GM21576 (cell line): Measurements from ENCODE around the gene VWA7.

Source experiments
- ATAC-seq: cut with Tn5 transposase; IDR thresholded peaks from one replicate; pipeline ENCODE4 v1.9.1; 2021; ENCODE audit warnings: mild to moderate bottlenecking, moderate library complexity; ENCODE audit not compliant: unreplicated experiment

Gene VWA7

DNA sequence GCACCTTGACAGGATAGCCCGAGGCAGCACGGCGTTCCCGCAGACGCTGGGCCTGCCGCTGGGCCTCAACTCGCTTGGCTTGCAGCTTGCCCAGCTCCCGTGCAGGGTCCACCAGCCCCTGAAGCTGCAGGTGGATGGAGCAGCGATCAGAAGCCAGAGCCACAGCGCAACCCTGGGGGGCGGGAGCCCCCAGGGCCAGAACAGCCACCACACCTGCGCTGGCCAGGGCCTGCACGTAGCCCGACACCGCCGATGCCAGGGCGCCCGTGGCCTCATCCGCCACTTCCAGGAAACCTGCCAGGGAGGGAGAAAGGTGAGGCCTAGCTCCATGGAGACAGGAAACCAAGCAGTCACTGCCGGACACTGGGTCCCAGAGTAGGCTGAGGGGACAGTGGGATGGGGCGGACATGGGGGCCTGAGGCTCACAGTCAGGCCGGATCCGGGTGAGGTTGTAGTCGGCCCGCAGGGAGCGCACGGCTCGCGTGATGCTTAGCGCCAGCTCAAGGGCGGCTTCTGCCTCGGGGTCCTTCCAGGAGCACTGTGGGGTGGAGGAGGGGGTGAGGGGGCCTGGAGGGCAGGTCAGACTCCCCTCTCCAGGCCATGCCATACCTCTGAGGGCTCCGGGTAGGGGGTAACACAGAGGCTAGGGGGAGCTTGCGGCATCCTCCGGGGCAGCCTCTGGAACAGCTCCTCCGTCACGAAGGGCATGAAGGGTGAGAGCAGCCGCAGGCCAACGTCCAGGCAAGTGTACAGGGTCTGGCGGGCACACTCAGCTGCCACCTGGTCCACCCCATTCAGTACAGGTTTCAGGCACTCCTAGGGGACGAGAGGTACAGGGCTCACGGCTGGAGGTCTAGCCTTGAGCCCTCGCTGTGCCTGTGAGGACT, 2.1 kb upstream of the VWA7 start:
- no peak for ATAC-seq

DNA sequence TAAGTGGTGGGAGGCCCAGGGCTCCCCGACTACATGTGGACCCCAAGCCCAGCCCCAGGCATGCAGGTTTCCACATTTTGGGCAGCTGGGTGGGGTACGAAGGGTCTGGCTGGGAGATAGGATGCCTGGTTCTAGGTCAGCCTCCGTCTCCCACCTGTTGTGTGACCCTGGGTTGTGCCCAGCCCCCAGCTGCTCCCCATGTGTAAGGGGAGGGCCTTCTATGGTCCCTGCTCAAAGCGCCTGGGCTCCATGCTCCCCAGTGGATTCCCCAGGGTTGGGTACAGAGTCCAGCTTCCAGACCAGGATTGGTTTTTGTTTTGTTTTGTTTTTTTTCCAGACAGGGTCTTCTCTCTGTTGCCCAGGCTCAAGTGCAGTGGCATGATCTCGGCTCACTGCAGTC, 1.1 kb upstream of the VWA7 start:
- no peak for ATAC-seq

DNA sequence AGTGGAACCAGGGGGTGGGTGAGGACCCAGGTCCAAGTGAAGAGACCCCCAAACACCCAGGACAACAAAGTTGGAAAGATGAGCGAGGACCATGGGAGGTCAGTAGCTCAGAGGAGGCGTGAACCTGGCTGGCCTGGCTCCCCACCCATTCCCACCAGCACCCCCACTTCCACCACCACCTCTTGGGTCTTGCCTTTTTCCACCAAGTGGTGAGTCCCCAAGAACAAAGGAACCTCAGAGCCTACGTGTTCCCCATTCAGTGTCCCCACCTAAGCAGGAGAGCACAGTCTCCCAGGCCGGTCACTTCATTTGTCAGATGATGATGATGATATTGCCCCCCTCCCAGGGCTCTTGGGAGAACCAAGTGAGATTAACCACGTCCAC, 531 bp upstream of the VWA7 start:
- ATAC-seq = no peak

DNA sequence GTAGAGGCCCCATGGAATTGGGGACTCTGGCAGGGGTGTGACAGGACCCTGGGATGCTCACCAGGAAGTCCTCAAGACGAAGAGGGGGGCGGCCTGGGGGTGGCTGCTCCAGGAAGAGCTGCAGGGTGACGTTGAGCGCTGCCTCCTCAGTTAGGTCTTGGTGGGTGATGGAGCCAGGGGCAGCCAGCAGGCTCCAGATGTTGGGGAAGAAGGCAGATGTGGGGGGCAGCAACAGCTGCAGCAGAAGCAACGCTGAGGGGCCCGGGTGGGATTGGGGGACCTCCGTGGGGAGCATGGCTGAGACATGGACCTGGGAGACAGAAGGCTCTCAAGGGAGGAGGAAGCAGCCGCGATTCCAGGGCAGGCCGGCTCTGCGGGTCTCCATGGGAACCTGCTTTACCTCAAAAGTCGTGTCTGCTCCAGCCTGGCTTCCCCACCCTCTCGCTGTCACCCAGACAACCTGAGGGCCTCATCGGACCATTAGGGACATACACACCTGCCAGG, 591 bp downstream of the VWA7 start:
- no peak for ATAC-seq

DNA sequence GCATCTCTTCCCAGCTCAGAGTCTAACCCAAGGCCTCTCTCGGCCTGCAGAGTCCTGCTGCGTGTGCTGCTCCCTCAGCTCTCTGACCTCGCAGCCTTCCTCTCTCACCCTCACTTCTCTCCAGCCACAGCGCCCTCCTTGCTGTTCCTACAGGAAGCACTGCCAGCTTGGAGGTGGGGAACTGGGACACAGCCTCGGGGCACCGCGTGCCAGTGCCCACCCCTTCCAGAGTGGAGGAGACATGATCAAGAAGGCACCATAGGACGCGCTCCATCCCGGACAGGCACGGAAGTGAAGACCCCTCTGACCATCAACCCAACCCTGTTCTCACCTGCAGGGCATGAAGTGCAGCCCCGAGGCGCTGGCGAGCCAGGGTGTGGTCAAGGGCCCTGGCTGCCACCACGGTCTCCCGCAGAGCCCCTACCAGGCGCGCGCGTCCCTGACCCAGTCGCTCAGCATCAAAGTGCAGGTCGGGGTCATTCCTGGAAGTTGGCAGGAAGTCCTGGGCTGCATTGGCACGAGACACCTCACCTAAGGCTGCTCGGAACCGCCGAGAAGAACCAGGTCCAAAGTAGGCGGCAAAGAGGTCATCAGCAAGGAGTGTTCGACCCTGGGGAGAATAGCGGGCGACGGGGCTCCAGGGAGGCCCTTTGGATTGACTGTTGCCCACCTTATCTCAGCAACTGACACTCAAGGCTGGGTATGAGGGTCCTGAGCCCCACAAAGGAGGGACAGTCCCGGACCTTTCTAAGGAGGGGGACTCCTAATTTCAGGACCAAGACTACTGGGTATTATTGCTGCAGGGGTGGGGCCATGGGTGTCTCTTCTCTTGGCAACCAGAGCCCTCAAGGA, 1.3 kb downstream of the VWA7 start:
- no peak for ATAC-seq

DNA sequence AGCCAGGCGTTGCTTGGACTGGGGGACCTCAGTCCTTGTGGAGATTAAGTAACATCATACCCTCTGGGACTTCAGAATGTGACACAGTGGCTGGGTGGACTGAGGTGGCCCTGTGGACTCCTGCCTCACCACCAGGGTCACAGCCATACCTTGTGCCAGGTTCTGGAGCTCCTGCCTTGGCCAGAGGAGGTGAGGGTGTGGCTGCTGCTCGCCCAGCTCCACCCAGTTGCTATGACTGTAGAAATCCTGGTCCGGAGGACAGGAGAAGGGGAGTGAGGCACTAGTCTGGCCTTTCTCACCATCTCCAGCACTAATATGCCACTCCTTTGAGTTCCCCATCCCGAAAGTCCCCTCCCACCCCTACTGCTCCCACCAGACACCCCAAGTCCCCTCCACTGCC, 1.9 kb downstream of the VWA7 start:
- no peak for ATAC-seq

DNA sequence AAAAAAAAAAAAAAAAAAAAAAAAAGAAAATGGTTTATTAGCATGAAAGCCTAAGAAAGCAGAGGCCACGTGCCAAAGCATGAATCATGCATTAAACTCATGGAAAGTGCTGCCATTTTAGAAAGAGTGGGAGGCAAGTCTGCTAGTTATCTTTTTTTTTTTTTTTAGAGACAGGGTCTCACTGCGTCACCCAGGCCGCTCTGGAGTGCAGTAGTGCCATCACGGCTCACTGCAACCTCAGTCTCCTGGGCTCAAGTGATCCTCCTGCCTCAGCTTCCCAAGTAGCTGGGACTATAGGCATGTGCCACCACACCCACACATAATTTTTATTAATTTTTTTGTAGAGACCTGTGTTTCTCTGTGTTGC, 5.2 kb downstream of the VWA7 start:
- no peak for ATAC-seq

DNA sequence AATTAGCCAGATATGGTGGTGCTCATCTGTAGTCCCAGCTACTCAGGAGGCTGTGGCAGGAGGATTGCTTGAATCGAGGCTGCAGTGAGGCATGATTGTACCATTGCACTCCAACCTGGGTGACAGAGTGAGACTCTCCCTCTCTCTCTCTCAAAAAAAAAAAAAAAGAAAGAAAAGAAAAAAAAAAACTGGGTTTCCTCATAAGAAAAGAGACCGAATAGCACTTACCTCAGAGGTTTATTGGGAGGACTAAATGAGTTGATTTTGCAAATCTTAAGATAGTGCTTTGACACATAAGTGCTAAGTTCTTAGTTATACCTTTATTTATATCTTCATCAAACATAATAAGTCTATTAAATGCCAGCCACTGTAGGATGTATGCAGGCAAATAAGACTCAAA, 6.3 kb downstream of the VWA7 start:
- no peak for ATAC-seq

DNA sequence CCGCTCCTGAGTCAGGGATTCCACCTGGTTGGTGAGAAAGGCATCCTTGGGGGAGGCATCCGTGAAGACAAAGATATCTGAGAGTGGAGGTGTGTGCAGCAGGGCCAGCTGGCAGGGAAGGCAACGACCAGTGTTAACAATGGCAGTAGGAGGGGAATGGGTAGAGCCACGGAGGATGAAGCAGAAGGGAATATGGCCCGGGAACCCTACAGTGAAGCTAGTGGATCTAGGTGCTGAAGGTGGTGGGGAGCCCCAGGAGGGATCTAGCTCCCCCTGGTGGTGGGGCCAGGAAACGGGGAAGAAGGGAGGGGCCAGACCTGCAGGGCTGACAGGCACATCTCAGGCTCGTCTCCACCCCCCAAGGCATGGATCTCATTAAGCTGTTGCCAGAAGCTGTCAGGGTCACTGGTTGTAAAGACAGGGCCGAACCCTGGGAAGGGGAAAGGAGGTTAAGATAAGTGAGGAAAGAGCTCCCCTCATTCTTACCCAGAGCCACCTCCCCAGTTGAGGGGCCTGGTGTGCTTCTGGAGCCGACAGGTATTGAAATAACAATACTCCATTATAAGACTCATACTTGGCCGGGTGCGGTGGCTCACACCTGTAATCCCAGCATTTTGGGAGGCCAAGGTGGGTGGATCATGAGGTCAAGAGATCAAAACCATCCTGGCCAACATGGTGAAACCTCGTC, 7.3 kb downstream of the VWA7 start:
- no peak for ATAC-seq

DNA sequence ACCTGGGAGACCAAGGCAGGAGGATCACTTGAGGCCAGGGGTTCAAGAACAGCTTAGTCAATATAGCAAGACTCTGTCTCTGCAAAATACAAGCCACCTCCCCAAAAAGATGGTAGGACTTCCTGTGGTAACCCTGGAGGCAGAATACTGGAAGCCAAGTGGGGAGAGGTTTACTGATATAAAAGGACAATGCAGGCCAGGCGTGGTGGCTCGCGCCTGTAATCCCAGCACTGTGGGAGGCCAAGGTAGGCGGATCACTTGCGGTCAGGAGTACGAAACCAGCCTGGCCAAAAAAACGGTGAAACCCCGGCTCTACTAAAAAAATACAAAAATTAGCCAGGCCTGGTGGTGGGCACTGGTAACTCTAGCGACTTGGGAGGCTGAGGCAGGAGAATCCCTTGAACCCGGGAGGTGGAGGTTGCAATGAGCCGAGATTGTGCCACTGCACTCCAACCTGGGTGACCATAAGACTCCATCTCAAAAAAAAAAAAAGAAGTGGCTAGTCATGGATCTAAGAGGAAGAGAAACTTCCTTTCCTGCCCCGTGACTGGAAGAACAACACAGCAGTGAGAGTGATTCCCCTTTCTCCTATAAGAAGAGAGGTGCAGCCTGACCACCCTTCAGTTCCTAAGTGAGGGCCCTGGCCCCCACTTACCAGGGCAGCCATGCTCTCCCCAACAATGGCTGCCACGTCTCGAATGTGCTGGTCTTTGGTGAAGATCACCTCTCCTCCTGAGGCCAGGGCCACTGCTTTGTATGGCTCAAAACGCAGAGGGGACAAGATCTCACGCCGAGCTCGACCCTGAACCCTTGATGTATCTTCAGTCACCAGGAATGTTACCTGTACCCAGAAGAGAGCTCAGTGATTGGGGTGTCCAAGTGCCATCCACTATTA, 8.5 kb downstream of the VWA7 start:
- ATAC-seq = no peak

DNA sequence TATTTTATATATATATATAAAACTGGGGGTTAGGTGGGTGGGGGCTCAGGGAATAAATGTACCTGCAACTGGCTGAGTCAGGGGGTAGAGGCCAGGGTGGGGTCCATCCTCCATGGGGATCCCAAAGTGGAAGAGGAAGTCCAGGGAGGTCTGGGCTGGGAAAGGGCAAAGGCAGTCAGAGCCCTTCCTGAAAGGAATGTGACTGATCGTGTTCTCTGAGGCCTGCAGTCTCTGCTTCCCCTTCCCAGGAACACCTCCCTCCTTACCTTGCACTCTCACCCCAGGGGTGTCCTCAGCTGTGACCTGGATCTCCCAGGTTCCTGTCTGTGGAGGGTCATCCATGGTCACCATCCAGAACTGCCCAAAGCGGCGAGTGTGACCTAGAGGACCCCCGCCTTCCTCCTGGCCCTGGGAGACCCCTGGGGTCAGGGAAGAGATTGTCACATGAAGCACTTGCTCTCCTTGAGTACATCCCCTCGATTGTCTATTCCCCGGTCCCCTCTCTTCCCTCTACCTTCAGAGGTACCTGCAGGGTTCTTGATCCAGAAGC, 10.0 kb downstream of the VWA7 start:
- no peak for ATAC-seq

DNA sequence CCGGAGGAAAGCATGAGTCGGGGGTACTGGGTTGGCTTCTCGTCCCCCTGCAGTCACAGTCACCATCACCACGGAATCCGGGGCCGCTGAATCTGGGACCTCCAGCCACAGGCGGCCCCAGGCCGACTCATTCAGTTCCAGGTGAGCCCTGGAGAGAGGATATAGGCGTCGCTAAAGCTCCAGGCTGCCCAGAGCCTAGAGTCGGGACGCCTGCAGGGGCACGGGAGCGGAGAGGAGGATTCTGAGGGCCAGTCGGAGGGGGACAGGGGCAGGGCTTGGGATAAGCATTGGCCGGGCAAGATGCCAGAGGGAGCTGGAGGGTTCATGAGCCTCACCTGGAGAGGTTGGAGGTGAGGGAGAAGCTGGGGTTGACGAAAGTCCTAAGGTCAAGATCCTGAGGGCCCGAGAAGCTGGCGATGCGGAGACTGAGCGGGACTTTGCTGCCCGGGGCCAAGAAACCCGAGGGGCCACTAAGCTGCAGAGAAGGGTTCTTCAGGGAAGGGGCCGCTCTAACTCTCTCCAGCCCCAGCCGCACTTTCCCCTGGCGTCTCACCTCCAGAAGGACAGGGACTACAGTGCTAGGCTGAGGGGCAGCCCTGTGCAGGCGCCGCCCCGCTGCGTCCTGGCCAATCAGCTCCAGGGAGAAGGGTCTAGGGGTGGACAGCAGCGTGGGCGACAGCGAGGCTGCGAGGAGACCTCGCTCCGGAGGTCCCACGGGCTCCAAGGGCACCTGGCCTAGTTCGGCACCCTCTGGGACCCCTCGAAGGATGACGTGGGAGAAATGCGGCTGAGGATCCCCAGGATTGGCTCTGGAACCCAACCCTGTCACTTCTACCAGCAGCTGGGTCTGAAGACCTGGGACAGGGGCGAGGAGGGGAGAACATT, 11.0 kb downstream of the VWA7 start:
- no peak for ATAC-seq

DNA sequence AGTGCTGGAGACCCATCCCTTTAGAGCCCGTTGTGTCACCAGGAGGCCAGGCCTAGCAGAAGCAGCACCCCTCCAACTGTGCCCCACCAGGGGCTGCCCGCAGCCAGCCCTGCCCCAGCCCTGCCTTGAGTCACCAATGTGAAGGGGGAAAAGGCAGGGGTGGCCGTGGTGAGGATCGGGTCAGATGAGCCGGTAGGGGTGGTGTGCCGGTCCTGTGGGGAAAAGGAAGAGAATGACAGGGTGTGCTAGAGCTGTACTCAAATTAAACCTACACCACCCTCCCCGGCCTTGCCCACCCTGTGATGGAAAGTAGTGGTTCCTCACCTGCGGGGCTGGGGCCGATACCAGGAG, 11.6 kb downstream of the VWA7 start:
- ATAC-seq = no peak

DNA sequence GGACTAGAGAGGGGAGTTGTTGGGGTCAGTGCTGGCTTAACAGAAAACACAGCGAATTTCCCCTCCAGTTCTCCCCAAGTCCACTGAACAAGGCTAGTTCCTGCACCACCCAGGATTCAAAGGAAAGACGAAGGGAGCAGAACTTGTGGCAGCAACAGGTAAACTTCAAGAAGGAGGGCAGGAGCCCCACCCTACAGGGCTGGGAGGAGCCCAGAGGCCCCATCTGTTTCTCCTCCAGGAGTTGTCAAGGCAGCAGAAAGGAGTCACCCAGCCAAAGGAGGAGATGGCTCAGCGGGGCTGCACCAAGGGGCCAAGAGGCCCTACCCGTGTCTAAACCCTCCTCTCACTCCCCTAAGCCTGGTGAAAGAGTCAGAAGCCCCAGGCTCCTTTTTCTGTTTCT, 12.9 kb downstream of the VWA7 start:
- no peak for ATAC-seq

DNA sequence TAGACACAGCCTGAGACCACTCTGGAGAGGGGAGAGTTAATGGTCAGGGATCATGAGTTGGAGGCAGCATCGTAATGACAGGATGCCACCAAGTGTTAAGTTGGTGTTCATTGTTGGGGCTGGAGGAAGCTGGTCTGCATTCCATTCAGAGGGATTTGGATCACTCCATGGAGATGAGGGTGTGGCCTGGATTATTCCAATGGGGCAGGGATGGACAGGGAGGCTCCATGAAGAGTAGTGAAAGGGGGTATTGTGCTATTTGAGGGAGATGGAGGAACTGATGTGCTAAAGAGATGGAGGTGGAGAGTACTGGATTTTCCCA, 13.5 kb downstream of the VWA7 start:
- ATAC-seq = no peak

DNA sequence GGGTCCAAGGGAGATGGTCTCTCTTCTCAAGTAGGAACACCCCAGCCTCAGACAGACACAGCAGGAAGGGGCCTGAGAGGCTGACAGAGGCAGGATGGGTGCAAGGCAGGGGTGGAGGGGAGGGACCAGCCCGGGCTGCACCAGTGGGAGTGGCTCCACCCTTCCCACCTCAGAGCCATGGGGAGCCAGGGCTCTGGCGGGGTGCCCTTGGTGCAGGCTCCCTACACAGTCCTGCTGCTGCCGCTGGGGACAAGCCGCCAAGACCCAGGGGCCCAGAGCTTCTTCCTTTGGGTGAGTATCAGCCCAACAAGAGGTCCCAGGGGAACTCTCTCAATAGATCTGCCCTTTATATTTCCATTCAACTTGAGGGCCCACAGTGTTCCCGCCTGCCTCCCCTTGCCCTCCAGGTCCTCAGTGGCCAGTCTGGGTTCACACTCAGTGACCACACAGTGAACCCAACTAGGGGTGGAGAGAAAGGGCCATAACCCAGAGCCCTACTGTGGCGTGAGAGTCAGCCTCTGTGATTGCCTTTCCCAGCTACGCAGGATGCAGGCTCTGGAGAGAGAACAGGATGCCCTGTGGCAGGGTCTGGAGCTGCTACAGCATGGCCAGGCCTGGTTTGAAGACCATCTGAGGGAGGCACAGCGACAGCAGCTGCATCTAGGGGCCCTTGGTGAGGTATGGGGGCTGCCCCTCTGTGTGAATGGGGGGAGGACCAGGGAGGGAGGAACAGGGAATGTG, 14.1 kb downstream of the VWA7 start:
- no peak for ATAC-seq

DNA sequence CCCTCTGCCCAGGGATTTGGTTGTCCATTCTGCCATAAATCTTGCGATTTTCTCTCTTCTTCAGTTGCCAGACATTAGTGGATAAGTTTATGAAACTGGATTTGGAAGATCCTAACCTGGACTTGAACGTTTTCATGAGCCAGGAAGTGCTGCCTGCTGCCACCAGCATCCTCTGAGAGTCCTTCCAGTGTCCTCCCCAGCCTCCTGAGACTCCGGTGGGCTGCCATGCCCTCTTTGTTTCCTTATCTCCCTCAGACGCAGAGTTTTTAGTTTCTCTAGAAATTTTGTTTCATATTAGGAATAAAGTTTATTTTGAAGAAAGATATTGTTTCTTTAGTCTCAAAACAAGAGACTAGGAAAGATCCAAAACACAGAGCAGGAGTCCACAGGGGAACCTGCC, 14.8 kb downstream of the VWA7 start, which contains the start of gene SAPCD1:
SAPCD1 (plus strand) TSS at position 301 of the 400 bp plus-strand sequence. CDS start 399 bp downstream, outside the sequence.
- no peak for ATAC-seq

DNA sequence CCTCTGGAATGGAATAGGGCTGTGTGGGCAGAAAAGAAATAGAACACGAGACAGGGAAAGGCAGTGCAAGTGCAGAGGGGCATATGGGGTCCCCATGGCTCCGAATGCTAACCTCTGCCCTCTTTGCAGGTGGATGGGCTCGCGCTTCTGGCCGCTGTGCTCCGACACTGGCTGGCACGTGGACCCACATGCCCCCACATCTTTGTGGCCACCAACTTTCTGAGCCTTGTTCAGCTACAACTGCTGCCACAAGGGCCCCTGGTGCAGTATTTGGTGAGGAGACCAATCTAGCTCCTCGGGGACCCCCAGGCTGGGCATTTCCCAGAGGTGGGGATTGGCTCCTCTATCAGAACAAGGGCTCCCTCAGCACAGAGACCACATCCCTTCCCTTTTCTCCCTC, 15.8 kb downstream of the VWA7 start:
- ATAC-seq = no peak

DNA sequence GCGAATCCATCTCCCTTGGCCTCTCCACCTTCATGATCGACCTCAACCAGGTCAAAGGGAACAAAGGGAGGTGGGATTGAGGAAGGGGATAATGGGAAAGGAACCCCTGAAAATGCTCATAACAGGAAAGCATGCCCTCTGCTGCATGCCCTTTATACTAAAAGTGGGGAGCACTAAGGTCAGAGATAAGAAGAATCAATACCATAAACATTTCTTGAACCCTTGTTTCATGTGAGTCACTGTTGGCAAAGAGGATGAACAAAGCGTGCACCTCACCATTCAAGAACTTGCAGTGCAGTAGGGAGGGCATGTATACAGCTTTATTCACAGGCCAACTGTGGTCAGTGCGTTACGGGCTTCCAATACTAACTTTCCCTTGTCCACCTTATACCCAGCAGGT, 16.3 kb downstream of the VWA7 start:
- ATAC-seq = no peak
